ENCODE data around the gene TBC1D22A. TPM values are rescaled to one million over a fixed set of nuclear protein-coding genes. Genes with fewer than 3 reads are reported as not detected.

The TBC1D22A gene
- total and polyA plus RNA-seq, 10 of the 15 experiments (the other 5 are each of a cell fraction or from before 2014, with no cell fraction given): 0.63 to 44.7 (median 27.4) TPM

GRCh38 chr22:47007496-47007895, 245.0 kb downstream of the TBC1D22A start:
- Histone ChIP-seq H3K9me3 (replicated peaks; ENCODE audit: control insufficient read depth, insufficient read depth, low read length) (no peaks in the 10 kb centered on the region), H3K27me3 (replicated peaks in 1 of 2; ENCODE audit: control insufficient read depth in 2 of 2, insufficient read depth in 2 of 2, low read length in 1 of 2) (no peaks in the 10 kb centered on the region), H3K36me3 (ENCODE audit: control insufficient read depth in 2 of 2, insufficient read depth in 2 of 2, low read length in 1 of 2) (peaks cover 15 to 30% of the 10 kb centered on the region in 2 experiments; a peak in 3 of 4 replicates), H4K20me1 (ENCODE audit: control insufficient read depth, insufficient read depth) (no peaks in the 10 kb centered on the region), H3K79me2 (ENCODE audit: control insufficient read depth, insufficient read depth, low read length) (no peaks in the 10 kb centered on the region), H3K9ac (ENCODE audit: control insufficient read depth, insufficient read depth, low read length) (no peak overlapping the region), H3K4me3 (no peak overlapping the region), H2AFZ (ENCODE audit: control insufficient read depth, low read depth, low read length) (no peak overlapping the region), H3K27ac (ENCODE audit: control insufficient read depth, insufficient read depth) (no peak overlapping the region), H3K4me1 (ENCODE audit: control insufficient read depth, insufficient read depth, low read length) (no peaks in the 10 kb centered on the region), H3K4me2 (ENCODE audit: control insufficient read depth, insufficient read depth) (no peak overlapping the region)
- ATAC-seq: no peak
- BruUV-seq (replicated peaks): no TSS peak
- in situ Hi-C loops (cut with MboI) (no loop called here), intact Hi-C loops (cut with micrococcal nuclease; ENCODE audit: unreplicated experiment) (no loop called here)
- SMC1A ChIA-PET (ENCODE audit: uncharacterized antibody, unreplicated experiment): interaction anchor here (0.7 kb wide), 1 partner anchor 9 kb away, joined by 3 read pairs; no protein-coding TSS in a partner anchor
- no peak for TF ChIP-seq YBX1 (IDR thresholded peaks at IDR 0.05)
- no peak for TF ChIP-seq ATF3 (IDR thresholded peaks at IDR 0.05; ENCODE audit: borderline replicate concordance, extremely low read depth, low read depth, low read length)
- no peak for TF ChIP-seq ZNF24 (IDR thresholded peaks at IDR 0.05)
- no peak for TF ChIP-seq POLR2AphosphoS5 (IDR thresholded peaks at IDR 0.05; ENCODE audit: low read length)
- TF ChIP-seq REST (IDR thresholded peaks at IDR 0.05; ENCODE audit: low read depth, low read length): no peak
- no peak for TF ChIP-seq ESRRA (IDR thresholded peaks at IDR 0.05; ENCODE audit: low read length)
- no peak for TF ChIP-seq NFYA (IDR thresholded peaks at IDR 0.05; ENCODE audit: borderline replicate concordance, low read depth, low read length)
- no peak for TF ChIP-seq USF2 (IDR thresholded peaks at IDR 0.05; ENCODE audit: borderline replicate concordance, low read depth, low read length)
- POLR2A ChIA-PET: no interaction called here
- CTCF ChIA-PET: no interaction called here
- RAD21 ChIA-PET (ENCODE audit: unreplicated experiment): no interaction called here
- 94% methylated on average over 2 of the region's 2 CpGs for WGBS (ENCODE audit: insufficient coverage, insufficient replicate concordance, low lambda C conversion rate, missing lambda C conversion rate)
- DNase-seq (ENCODE audit: low read depth, low spot score): no peak
- no peak for FAIRE-seq

Measured in GM12878 (cell line).